Astrocyte (in vitro differentiated cells and primary cell): ENCODE data around the gene ELFN2. TPM values are rescaled to one million over a fixed set of nuclear protein-coding genes. Genes with fewer than 3 reads are reported as not detected.

Source experiments
- DNase-seq: peaks from one replicate; pipeline ENCODE4 v3.0.0-alpha.2; 2010; ENCODE audit warnings: low read depth
- FAIRE-seq: peaks from 2 replicates; lab custom pipeline; 2011; peaks lifted over from hg19 to GRCh38; lab: Jason Lieb, UNC
- H2AFZ ChIP-seq: 2 replicates; pipeline ENCODE4 v1.6.0; 2012; ENCODE audit warnings: low read depth, low read length, inconsistent platforms
- H3K27ac ChIP-seq: 2 replicates; pipeline ENCODE4 v1.5.1; 2011; ENCODE audit warnings: low read depth, low read length, inconsistent platforms
- H3K27me3 ChIP-seq: 2 replicates; pipeline ENCODE4 v1.6.0; 2011; ENCODE audit warnings: low read length, inconsistent platforms; ENCODE audit not compliant: insufficient read depth
- H3K36me3 ChIP-seq: 2 replicates; pipeline ENCODE4 v1.5.1; 2011; ENCODE audit warnings: low read length, inconsistent platforms; ENCODE audit not compliant: insufficient read depth
- H3K4me1 ChIP-seq: 2 replicates; pipeline ENCODE4 v1.5.1; 2011; ENCODE audit warnings: low read length, inconsistent platforms; ENCODE audit not compliant: insufficient read depth
- H3K4me2 ChIP-seq: 2 replicates; pipeline ENCODE4 v1.6.0; 2012; ENCODE audit warnings: low read length, inconsistent platforms
- H3K4me3 ChIP-seq: 2 replicates; pipeline ENCODE4 v1.5.1; 2011; ENCODE audit warnings: low read depth, mild to moderate bottlenecking, low read length, inconsistent platforms; ENCODE audit not compliant: insufficient read depth
- H3K79me2 ChIP-seq: 2 replicates; pipeline ENCODE4 v1.6.0; 2012; ENCODE audit warnings: mild to moderate bottlenecking, low read length, inconsistent platforms; ENCODE audit not compliant: insufficient read depth
- H3K9ac ChIP-seq: 2 replicates; pipeline ENCODE4 v1.6.0; 2012; ENCODE audit warnings: mild to moderate bottlenecking, low read length, inconsistent platforms
- H3K9me3 ChIP-seq: 2 replicates; pipeline ENCODE4 v1.5.1; 2012; ENCODE audit warnings: low read depth, mild to moderate bottlenecking, low read length, inconsistent platforms; ENCODE audit not compliant: insufficient read depth
- H4K20me1 ChIP-seq: 2 replicates; pipeline ENCODE4 v1.6.0; 2012; ENCODE audit warnings: low read length, inconsistent platforms; ENCODE audit not compliant: insufficient read depth
- H3K27ac Mint-ChIP-seq: one replicate; pipeline ENCODE4 v1.8.0; 2021; ENCODE audit warnings: mild to moderate bottlenecking, mixed read lengths; ENCODE audit not compliant: unreplicated experiment
- H3K27me3 Mint-ChIP-seq: one replicate; pipeline ENCODE4 v1.8.0; 2021; ENCODE audit warnings: low read depth, mixed read lengths; ENCODE audit not compliant: unreplicated experiment
- H3K36me3 Mint-ChIP-seq: one replicate; pipeline ENCODE4 v1.8.0; 2021; ENCODE audit warnings: low read depth, mixed read lengths; ENCODE audit not compliant: unreplicated experiment
- H3K4me1 Mint-ChIP-seq: one replicate; pipeline ENCODE4 v1.8.0; 2021; ENCODE audit warnings: low read depth, mixed read lengths; ENCODE audit not compliant: unreplicated experiment
- H3K4me3 Mint-ChIP-seq: one replicate; pipeline ENCODE4 v1.8.0; 2021; ENCODE audit warnings: mild to moderate bottlenecking, moderate library complexity, mixed read lengths; ENCODE audit not compliant: unreplicated experiment
- H3K9me3 Mint-ChIP-seq: one replicate; pipeline ENCODE4 v1.8.0; 2021; ENCODE audit warnings: mild to moderate bottlenecking, mixed read lengths; ENCODE audit not compliant: unreplicated experiment
- EZH2 ChIP-seq: IDR thresholded peaks from 2 replicates; pipeline ENCODE4 v1.6.1; 2012; ENCODE audit warnings: mild to moderate bottlenecking, low read length, inconsistent platforms; ENCODE audit not compliant: insufficient read depth
- total RNA-seq: library from RNA; stranded (reverse); gene quantifications from 2 replicates; pipeline ENCODE4 v1.2.1, GENCODE V29; 2021
- TF ChIP-seq, protein P1 (sequence below): IDR thresholded peaks from 2 replicates; pipeline ENCODE4 v1.5.1; 2011; ENCODE audit warnings: low read depth, mild to moderate bottlenecking, inconsistent platforms, low read length, moderate library complexity; ENCODE audit not compliant: insufficient read depth

Gene ELFN2
- total RNA-seq, 1 donor from 2014 or later = 2.8 TPM

DNA sequence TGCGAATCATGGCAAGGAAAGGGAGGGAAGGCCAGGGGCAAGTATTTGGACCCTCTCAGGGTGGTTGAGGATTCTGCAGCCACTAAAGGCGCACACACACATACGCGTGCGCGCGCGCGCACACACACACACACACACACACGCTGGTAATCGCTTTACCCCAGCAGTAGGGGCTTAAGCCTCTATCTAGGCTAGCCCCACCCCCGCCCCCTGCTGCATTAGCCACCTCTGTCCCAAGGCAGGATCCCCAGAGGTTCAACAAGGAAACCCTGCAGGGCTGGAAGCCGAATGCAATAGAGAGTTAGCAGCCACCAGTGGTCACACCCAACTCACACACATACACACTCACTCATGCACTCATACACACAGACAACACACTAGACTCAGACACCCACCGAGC, 28.6 kb upstream of the ELFN2 start:
- H3K9me3 Mint-ChIP-seq = peaks cover 5% of the 10 kb centered on the region
- Histone ChIP-seq H4K20me1 (no peaks in the 10 kb centered on the region), H3K79me2 (no peaks in the 10 kb centered on the region), H3K36me3 (no peaks in the 10 kb centered on the region), H3K27me3 (peaks cover 7% of the 10 kb centered on the region), H3K27ac (peak overlapping the region; percentile 77), H3K4me3 (no peak overlapping the region), H3K9me3 (no peaks in the 10 kb centered on the region), H2AFZ (no peak overlapping the region), H3K9ac (peak overlapping the region; percentile 1), H3K4me1 (peaks cover 22% of the 10 kb centered on the region), H3K4me2 (peak overlapping the region; percentile 81)
- H3K36me3 Mint-ChIP-seq = no peaks in the 10 kb centered on the region
- no peak overlapping the region for H3K4me3 Mint-ChIP-seq
- H3K27me3 Mint-ChIP-seq = peaks cover 25% of the 10 kb centered on the region
- peak overlapping the region; percentile 93 for H3K27ac Mint-ChIP-seq
- H3K4me1 Mint-ChIP-seq = peaks cover 22% of the 10 kb centered on the region
- DNase-seq (peak; percentile 20), FAIRE-seq (no peak)
- TF ChIP-seq EZH2 = no peak
- TF ChIP-seq, protein P1, sequence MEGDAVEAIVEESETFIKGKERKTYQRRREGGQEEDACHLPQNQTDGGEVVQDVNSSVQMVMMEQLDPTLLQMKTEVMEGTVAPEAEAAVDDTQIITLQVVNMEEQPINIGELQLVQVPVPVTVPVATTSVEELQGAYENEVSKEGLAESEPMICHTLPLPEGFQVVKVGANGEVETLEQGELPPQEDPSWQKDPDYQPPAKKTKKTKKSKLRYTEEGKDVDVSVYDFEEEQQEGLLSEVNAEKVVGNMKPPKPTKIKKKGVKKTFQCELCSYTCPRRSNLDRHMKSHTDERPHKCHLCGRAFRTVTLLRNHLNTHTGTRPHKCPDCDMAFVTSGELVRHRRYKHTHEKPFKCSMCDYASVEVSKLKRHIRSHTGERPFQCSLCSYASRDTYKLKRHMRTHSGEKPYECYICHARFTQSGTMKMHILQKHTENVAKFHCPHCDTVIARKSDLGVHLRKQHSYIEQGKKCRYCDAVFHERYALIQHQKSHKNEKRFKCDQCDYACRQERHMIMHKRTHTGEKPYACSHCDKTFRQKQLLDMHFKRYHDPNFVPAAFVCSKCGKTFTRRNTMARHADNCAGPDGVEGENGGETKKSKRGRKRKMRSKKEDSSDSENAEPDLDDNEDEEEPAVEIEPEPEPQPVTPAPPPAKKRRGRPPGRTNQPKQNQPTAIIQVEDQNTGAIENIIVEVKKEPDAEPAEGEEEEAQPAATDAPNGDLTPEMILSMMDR = no peak

DNA sequence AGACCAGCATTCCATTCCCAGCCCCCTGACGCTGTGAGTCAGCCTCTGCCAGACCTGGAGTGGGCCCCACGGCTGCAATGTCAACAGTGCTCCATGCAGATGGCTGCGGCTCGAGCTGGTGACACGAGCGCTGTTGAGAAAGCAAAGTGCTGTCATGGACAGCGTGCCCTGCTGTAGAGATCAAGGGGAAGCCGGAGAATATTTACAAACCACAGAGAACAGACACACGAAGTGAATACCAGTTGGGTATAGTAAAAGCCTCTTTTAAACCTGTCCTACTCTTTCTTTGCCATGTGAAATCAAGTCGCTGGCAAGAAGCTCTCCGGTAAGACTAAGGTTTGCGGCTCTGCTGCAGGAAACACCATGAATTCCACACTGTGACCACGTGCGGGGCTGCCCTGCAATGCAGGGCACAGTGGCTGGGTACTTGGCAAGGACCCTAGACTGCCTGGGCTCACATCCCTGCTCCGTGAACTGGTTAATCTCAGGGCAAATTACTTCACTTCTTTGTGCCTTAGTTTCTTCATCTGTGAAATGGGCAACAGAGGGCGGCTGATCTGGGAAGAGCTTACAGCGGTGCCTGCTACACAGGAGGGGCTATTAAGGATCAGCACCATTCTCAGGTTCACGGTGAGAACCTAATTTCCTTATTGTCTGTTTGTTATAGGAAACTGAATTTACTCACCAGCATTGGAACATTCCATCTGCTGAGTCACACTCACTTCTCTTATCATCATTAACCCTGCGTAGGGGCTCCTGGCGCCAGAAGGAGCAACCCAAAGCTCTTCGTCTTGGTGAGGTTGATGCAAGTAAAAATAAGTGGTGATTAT, 27.8 kb upstream of the ELFN2 start:
- peaks cover 22% of the 10 kb centered on the region for H3K27me3 Mint-ChIP-seq
- TF ChIP-seq, protein P1 = no peak
- TF ChIP-seq EZH2 = no peak
- H3K36me3 Mint-ChIP-seq = no peaks in the 10 kb centered on the region
- Histone ChIP-seq H4K20me1 (no peaks in the 10 kb centered on the region), H2AFZ (no peak overlapping the region), H3K36me3 (no peaks in the 10 kb centered on the region), H3K79me2 (no peaks in the 10 kb centered on the region), H3K27ac (peak overlapping the region; percentile 77), H3K4me1 (peaks cover 22% of the 10 kb centered on the region), H3K4me3 (peak overlapping the region; percentile 38), H3K27me3 (peaks cover 4% of the 10 kb centered on the region), H3K4me2 (peak overlapping the region; percentile 81), H3K9me3 (no peaks in the 10 kb centered on the region), H3K9ac (peak overlapping the region; percentile 68)
- FAIRE-seq (peak; percentile 87), DNase-seq (peak; percentile 94)
- peaks cover 5% of the 10 kb centered on the region for H3K9me3 Mint-ChIP-seq
- peak overlapping the region; percentile 56 for H3K4me3 Mint-ChIP-seq
- H3K4me1 Mint-ChIP-seq = peaks cover 22% of the 10 kb centered on the region
- peak overlapping the region; percentile 93 for H3K27ac Mint-ChIP-seq

DNA sequence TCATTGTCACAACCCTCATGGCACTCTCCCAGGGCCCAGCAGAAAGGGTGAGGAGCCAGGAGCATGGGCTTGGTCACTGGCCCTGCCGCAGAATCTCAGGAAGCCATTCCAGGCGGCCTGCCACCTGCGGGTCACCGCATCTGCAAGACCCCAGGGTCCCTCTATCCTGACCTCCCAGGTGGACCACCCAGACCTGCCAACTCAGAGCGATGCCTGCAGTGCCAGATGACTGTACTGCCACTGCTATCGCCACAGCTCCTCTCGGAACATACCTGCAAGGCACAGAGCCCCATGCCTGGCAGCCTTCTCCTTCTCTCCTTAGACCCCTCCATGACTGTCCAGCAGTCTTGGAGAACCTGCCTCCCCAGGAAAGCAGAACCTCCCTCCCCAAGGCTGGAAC, 26.4 kb upstream of the ELFN2 start:
- H3K9me3 ChIP-seq = no peaks in the 10 kb centered on the region
- DNase-seq = no peak
- H3K27me3 Mint-ChIP-seq = peaks cover 15% of the 10 kb centered on the region

More for the DNA sequence above, 26.4 kb upstream of the ELFN2 start:
- Histone ChIP-seq H2AFZ (no peak overlapping the region), H3K27ac (no peak overlapping the region), H3K4me1 (peaks cover 22% of the 10 kb centered on the region), H3K27me3 (no peaks in the 10 kb centered on the region), H3K9ac (no peak overlapping the region), H4K20me1 (no peaks in the 10 kb centered on the region), H3K79me2 (no peaks in the 10 kb centered on the region), H3K36me3 (no peaks in the 10 kb centered on the region), H3K4me3 (no peak overlapping the region), H3K4me2 (no peak overlapping the region)
- H3K4me1 Mint-ChIP-seq = peaks cover 22% of the 10 kb centered on the region
- H3K9me3 Mint-ChIP-seq = peaks cover 5% of the 10 kb centered on the region
- H3K4me3 Mint-ChIP-seq = no peak overlapping the region
- TF ChIP-seq, protein P1 = no peak
- no peak for TF ChIP-seq EZH2
- no peak overlapping the region for H3K27ac Mint-ChIP-seq
- no peaks in the 10 kb centered on the region for H3K36me3 Mint-ChIP-seq
- FAIRE-seq = no peak
